HG02870 (cell line): ENCODE data around the gene ZNF407.
A peak's percentile ranks its signal among the peaks of the same experiment; 100 is the strongest.

Experiments used
- ATAC-seq: cut with Tn5 transposase; IDR thresholded peaks from one replicate; pipeline ENCODE4 v1.9.1; 2021; ENCODE audit warnings: mild to moderate bottlenecking, moderate library complexity; ENCODE audit not compliant: unreplicated experiment

Gene ZNF407

DNA sequence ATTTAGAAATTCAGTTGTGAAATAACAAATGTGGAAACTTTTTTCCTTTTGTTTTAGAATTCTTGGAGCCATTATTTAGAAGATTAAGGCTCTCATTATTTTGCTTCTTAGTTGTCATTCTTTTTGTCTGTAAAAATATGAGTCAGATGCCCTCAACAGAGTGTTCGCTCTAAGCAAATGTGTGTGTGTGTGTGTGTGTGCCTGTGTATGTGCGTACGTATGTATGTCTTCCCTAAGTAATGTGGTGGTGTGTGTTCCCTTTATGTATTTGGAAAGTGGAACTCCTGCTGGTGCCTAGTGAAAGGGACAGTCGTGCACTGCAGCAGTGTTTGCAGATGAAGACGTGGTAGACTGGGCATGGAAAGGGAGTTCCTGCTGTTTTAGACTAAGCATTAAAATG lies 27.5 kb downstream of the ZNF407 start:
- ATAC-seq: no peak

DNA sequence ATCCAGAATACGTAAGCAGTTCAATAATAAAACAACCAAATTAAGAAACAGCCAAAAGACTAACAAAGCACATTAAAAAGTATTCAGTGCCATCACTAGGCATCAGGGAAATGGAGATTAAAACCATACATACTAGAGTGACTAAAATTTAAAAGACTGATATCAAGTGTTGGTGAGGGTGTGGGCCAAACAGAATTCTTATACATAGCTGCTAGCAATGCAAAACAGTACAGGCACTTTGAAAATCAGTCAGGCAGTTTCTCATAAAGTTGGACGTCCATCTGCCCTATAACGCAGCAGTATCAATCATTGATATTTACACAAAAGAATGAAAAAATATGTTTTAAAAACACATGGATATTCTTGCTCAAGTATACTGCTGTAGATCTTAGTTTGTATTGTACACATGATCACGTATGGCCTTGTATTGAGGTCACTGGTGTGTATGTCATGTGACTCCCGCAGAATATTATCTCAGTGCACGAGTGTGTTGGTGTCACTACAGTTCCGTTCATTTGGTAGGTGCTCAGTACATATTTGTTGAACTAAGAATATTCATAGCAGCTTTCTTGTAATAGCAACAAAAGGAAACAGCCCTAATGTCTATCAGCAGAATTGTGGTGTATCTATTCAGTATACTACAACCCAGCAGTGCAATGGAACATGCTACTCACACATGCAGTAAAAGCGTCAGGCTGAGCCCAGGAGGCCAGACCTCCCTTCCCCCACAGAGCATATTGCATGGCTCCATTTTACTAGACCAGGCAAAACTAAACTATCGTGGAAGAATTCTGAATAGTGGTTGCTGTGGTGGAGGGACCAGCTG lies 28.6 kb downstream of the ZNF407 start:
- ATAC-seq: no peak

DNA sequence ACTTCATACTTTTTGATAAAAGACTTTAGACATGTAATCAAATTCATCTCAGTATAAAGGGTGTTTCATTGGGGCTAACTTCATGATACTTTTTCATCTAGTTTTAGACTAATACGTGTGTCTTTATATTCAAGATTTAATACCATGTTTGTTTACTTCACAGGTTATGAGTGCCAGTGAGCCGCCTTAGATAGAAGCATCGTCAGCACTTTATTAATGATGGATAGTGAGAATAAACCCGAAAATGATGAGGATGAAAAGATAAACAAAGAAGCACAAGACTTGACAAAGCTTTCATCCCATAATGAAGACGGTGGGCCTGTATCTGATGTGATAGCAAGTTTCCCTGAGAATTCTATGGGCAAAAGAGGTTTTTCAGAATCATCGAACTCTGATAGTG lies 33.1 kb downstream of the ZNF407 start:
- ATAC-seq: no peak

DNA sequence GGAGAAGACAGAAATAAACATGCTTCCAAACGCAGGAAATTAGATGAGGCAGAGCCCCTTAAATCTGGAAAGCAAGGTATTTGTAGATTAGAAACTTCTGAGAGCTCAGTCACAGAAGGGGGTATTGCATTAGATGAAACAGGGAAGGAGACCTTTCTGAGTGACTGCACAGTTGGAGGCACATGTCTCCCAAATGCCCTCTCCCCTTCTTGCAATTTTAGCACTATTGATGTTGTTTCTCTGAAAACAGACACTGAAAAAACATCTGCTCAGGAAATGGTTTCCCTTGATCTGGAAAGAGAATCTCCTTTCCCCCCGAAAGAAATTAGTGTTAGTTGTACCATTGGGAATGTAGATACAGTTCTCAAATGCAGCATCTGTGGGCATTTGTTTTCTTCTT lies 33.5 kb downstream of the ZNF407 start:
- ATAC-seq: no peak

DNA sequence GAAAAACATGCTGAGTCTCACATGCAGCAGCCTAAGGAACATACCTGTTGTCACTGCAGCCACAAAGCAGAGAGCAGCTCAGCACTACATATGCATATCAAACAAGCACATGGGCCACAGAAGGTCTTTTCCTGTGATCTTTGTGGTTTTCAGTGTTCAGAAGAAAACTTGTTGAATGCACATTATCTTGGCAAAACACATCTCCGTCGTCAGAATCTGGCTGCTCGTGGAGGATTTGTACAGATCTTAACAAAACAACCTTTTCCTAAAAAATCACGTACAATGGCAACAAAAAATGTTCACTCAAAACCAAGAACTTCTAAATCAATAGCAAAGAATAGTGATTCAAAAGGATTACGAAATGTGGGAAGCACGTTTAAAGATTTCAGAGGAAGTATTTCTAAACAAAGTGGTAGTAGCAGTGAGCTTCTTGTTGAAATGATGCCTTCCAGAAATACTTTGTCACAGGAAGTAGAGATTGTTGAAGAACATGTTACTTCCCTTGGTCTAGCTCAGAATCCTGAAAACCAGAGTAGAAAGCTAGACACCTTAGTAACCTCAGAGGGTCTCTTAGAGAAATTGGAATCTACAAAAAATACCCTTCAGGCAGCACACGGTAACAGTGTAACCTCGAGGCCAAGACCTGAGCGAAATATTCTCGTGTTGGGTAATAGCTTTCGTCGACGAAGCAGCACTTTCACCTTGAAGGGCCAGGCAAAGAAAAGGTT lies 34.1 kb downstream of the ZNF407 start:
- ATAC-seq: no peak

DNA sequence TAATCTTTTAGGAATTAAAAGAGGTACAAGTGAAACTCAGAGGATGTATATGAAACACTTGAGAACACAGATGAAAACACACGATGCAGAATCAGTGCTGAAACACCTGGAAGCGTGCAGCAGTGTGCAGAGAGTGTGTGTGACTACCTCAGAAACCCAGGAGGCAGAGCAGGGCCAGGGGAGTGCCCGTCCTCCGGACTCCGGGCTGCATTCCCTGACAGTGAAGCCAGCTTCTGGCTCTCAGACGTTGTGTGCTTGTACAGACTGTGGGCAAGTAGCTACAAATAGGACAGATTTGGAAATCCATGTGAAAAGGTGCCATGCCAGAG lies 34.6 kb downstream of the ZNF407 start:
- no peak for ATAC-seq

DNA sequence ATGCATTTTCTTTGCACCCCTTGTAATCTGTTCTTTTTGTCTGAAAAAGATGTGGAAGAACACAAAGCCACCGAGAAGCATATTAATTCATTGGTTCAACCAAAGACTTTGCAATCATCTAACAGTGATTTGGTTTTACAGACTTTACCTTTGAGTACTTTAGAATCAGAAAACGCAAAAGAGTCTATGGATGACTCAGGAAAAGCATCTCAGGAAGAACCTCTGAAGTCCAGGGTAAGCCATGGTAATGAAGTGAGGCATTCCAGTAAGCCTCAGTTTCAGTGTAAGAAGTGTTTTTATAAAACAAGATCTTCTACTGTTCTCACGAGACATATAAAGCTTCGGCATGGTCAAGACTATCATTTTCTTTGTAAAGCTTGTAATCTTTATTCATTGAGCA lies 35.2 kb downstream of the ZNF407 start:
- ATAC-seq: no peak

DNA sequence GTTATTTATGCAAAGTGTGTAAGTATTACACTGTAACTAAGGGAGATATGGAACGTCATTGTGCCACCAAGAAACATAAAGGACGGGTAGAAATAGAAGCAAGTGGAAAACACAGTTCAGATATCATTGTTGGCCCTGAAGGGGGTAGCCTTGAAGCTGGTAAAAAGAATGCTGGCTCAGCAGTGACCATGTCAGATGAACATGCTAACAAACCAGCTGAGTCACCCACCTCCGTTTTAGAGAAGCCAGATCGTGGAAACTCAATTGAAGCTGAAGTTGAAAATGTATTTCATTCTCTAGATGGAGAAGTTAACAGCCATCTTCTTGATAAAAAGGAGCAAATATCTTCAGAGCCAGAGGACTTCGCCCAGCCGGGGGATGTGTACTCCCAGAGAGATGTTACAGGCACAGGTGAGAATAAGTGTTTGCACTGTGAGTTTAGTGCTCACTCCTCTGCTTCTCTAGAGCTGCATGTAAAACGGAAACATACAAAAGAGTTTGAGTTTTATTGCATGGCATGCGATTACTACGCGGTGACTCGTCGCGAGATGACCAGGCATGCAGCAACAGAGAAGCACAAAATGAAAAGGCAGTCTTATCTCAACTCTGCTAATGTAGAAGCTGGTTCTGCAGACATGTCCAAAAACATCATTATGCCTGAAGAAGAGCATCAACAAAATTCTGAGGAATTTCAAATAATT lies 36.1 kb downstream of the ZNF407 start:
- no peak for ATAC-seq

DNA sequence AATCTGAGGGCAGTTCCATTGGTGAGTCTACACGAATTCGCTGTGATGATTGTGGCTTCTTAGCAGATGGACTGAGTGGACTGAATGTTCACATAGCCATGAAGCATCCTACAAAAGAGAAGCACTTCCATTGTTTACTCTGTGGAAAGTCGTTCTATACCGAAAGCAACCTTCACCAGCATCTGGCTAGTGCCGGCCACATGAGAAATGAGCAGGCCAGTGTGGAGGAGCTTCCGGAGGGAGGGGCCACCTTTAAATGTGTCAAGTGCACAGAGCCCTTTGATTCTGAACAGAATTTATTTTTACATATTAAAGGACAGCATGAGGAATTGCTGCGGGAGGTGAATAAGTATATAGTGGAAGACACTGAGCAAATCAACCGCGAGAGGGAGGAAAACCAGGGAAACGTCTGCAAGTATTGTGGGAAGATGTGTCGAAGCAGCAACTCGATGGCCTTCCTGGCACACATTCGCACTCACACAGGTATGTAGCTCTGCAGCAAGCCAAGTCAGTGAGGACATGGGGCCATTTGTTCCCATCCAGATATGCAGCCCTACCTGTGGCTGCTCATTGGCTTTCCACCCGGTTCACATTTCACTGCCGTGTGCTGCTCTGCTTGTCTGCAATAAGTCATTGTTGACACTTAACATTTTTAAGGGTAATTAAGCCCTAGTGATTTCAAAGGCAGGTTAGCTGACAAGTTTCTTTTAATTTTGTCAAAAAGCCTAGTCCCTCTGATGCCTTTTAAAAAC lies 37.7 kb downstream of the ZNF407 start:
- no peak for ATAC-seq

DNA sequence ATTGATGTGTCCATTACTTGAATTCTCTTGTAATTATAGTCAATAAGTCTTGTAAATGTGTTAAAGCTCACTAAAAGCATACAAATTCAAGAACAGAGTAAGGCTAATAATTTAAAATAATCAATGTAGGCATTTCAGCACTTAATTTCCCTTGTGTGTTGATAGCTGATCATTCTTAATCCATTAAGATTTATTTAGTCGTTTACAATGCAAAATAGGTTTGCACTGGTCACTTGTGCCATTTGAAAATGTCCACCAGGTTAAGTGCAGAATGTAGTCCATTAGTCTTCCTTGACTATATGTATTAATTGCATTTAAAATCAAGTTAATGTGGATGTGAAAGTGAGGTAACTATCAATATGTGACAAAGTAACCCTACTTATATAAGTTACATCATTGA lies 39.4 kb downstream of the ZNF407 start:
- no peak for ATAC-seq

DNA sequence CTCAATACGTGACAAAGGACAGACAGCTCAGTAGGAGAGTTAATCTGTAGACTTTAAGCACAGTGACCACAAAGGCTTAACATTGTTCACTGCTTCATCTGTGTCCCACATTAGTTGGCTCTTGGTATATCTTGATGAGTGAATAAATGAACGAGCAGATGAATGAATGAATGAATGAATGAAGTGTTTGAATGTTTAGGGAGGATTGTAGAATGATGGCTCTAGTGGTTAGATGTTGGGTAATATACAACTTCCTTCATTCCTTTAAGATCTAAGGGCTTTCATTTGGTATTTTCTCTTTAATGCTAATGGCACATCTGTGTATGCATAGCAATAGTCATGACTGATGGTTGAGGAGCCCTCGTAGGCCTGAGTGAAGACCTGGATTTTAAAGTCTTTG lies 40.5 kb downstream of the ZNF407 start:
- ATAC-seq: no peak

DNA sequence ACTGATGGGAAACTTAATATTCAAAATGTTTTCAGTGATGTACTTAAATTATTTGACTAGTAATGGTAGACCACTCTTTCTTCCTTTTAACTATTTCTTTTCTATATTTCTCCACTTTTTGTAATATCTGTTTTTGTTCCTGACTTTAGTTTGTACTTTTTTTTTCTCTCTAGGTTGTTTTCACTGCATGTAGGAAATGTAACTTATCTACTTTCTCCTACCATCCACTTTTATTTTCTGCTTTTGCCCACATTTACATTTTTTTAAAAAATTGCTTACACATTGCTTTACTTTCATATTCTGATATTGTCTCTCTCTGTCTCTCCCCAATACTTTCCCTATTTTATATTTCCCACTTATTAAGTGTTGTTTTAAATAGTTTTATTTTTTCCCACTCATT lies 47.0 kb downstream of the ZNF407 start:
- ATAC-seq: no peak

DNA sequence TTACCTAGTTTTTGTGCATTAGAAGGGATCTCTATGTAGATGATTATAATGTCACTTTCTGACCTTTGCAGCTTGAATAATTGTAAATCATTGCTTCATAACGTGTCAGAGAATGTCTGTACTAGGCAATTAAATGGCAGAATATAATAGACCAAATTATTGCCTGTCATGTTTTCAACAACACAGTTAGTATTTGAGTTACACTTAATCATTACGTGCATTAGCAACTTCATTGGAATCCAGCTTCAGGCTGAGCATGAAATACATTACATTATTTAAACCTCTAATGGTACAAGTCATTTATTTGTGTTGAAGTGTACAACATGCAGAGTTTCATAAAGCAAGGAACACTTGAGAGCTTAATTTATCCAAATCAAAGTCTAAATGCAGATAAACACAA lies 48.0 kb downstream of the ZNF407 start:
- ATAC-seq: no peak

DNA sequence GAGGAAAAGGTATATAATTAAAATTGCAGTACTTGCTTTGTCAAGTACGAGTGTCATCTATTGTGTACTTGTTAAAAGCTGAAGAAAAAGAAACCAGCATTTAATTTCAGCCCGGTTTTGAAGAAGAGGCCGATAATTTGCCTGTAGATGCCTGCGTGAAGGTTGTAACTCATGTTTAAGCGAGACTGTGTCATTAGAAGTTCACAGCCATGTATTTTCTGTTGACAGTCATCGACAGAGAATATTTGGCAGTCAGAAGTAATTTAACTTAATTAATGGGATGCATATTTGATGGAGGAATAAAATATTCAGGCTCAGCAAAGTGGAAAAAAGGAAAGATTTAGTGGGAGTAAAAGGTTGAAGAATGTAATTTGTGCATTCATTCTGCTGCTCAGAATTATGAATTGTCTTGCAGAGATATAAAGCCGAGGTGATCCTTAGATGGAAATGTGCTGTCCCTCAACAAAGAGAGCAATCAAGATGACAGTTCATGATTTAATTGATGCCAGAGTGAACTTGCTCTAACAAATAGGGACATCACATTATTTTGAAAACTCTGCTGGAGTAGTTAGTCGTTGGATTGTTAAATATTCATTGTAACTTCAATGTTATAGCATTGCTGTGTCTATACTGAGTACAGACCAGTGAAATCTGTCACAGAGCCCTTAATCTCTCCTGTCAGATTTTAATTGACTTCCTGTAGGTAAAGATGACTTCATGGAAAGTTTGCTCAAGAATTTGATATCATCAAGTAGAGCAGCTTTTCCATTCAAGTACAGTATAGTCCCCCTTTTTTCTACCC lies 53.9 kb downstream of the ZNF407 start:
- no peak for ATAC-seq

DNA sequence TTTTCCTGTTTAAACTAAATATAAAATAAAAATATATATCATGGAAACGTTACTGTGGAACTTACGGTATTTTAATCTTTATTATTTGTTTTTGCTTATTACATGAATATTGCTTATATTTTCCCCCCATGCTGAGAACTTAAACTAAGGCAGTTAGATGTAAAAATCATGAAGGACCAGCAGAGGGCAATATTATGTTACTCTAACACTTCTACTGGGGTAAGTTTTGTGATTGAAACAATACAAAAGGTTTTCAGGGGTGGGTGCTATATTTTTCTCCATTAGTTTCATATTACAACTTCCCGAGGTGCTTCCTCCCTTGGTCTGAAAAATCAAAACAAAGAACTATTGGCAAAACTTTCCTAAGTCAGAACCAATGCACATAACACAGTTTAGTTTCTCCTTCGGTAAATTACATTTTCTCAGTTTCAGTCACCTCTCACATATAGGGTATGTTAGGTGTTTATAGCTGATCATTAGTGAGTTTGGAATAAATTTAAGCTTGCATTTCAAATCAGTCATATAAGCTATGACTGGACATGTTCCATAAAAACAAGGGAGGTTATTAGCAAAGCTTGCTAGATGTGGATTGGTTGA lies 54.8 kb downstream of the ZNF407 start:
- ATAC-seq: peak; percentile 68

DNA sequence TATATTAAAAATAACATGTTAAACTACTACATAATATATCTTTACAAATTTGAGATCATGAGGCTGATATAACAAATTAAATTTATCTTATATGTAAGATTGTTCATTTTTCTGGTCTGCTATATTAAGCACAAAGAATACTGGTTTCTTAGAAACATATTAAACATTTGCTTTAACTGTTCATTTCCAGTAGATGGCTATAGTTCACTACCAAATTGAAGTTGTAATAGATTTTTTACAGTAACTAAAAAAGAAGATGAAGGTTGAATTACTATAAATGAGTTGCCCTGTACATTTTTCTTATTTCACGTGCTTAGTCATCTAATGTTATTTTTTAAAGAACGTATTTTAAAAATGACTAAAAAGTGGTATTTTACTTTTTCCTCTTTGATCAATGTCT lies 57.0 kb downstream of the ZNF407 start:
- no peak for ATAC-seq

DNA sequence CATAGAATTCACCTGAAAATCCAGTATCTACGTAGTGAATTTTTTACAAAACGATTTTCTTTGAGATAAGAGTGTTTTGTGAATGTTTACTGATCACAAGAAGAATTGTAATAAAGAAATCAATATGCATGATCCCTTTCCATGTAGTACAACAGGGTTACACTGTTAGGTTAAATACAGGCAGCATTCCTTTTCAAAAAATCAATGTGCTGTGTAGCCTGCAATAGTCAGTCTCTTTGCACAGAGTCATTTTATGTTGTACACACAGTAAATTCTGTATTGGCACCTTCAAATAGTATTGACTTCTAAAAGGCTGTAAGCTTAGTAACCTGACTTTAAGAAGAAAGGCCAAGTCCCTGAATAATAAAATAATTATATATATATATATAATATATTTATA lies 63.3 kb downstream of the ZNF407 start:
- ATAC-seq: no peak

DNA sequence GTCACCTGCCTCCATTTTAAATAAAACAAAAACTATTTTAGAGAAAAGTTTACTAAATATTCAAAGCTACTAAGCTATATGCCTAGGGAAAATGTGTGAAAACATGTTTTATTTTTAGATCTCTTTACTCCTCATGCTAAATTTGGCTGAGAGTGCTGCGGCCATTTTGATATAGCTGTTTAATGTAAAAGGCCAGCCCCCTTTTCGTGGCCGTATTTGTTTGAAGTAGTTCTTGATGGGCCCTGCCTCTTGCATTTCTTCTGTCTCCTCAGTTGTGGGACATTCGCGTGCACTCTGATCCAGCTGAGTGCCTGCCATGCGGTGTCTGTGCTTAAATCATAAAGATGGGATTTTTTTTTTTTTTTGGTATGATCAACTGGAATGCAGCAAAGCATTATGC lies 64.0 kb downstream of the ZNF407 start:
- ATAC-seq: no peak

DNA sequence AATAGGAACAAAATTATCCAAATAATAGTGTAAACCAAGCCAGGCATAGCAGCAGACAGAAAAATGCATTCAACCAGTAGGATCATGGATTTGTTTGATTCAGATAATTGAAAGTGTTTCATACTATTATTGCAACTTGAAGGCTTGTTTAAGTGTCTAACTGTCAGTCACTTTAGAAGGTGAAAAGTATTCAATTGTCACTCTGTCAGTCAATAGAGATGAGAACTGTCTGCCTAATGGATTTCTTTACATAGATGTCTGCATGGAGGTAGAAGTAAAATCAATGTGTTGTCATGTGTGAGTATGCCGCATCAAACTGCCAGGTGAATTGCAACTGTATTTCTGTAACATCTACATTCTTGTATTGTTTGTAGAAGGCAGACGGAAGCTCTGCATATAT lies 65.0 kb downstream of the ZNF407 start:
- no peak for ATAC-seq

DNA sequence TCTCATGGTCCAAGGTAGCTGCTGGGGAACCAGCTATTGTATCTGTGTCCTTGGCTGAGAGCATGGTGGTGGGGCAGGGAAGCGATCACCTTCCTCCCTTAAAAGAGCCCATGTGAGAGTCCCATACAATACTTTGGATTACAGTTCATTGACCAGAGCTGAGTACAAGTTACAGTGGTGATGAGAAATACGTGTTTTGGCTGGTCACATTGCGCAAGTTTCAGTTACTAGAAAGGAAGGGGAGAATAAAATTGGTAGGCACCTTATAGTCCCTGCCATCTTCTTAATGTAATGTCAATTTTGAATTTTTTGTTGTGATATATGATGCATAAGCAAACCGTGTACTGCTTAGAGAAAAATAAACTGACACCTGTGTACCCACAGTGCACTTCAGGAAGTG lies 67.7 kb downstream of the ZNF407 start:
- ATAC-seq: no peak
